Chondrocyte (in vitro differentiated cells): Measurements from ENCODE around the gene TTC31. TPM values are rescaled to one million over a fixed set of nuclear protein-coding genes. Genes with fewer than 3 reads are reported as not detected.

ENCODE experiments used
- DNase-seq: peaks from one replicate; pipeline ENCODE4 v3.0.0; 2021; ENCODE audit warnings: mixed read lengths, low spot score
- H3K27ac Mint-ChIP-seq: one replicate; pipeline ENCODE4 v1.8.0; 2021; ENCODE audit warnings: mild to moderate bottlenecking, moderate library complexity, mixed read lengths; ENCODE audit not compliant: unreplicated experiment
- H3K27me3 Mint-ChIP-seq: 2 replicates; pipeline ENCODE4 v1.8.0; 2021; ENCODE audit warnings: low read depth, mixed read lengths
- H3K36me3 Mint-ChIP-seq: 2 replicates; pipeline ENCODE4 v1.8.0; 2021; ENCODE audit warnings: low read depth, mixed read lengths
- H3K4me1 Mint-ChIP-seq: 2 replicates; pipeline ENCODE4 v1.8.0; 2021; ENCODE audit warnings: low read depth, mild to moderate bottlenecking, mixed read lengths
- H3K4me3 Mint-ChIP-seq: one replicate; pipeline ENCODE4 v1.8.0; 2021; ENCODE audit warnings: mild to moderate bottlenecking, moderate library complexity, mixed read lengths; ENCODE audit not compliant: unreplicated experiment
- H3K9me3 Mint-ChIP-seq: 2 replicates; pipeline ENCODE4 v1.8.0; 2021; ENCODE audit warnings: low read depth, mixed read lengths
- CTCF ChIP-seq: fragments of 200-600 bp; sonication (generic); IDR thresholded peaks from 2 replicates; pipeline ENCODE4 v1.5.0; 2021; ENCODE audit warnings: antibody characterized with exemption, mild to moderate bottlenecking, moderate library complexity
- total RNA-seq: library from RNA; stranded (reverse); gene quantifications from 3 replicates; pipeline ENCODE4 v1.2.1, GENCODE V29; 2021

The TTC31 gene
- total RNA-seq, 1 donor from 2014 or later: 18.1 TPM

GRCh38 chr2:74515981-74516633, 33.2 kb downstream of the TTC31 start:
- Mint-ChIP-seq H3K36me3 (no peaks in the 10 kb centered on the region), H3K9me3 (no peaks in the 10 kb centered on the region), H3K4me1 (peaks cover 7% of the 10 kb centered on the region), H3K4me3 (peak overlapping the region; percentile 52), H3K27me3 (peaks cover 76% of the 10 kb centered on the region), H3K27ac (no peak overlapping the region)
- peak; percentile 91 for DNase-seq
- no peak for TF ChIP-seq CTCF

- Mint-ChIP-seq H3K36me3 (no peaks in the 10 kb centered on the region), H3K27ac (no peak overlapping the region), H3K4me3 (no peak overlapping the region), H3K27me3 (peaks cover 73% of the 10 kb centered on the region), H3K4me1 (peaks cover 7% of the 10 kb centered on the region), H3K9me3 (no peaks in the 10 kb centered on the region)
- TF ChIP-seq CTCF: no peak
- DNase-seq: no peak
Observed at GRCh38 chr2:74516650-74517049, 33.8 kb downstream of the TTC31 start.

GRCh38 chr2:74522516-74522915, 39.6 kb downstream of the TTC31 start:
- no peaks in the 10 kb centered on the region for H3K9me3 Mint-ChIP-seq
- peaks cover 15% of the 10 kb centered on the region for H3K36me3 Mint-ChIP-seq
- peaks cover 44% of the 10 kb centered on the region for H3K27me3 Mint-ChIP-seq
- H3K27ac Mint-ChIP-seq: no peak overlapping the region
- peaks cover 3% of the 10 kb centered on the region for H3K4me1 Mint-ChIP-seq
- H3K4me3 Mint-ChIP-seq: no peak overlapping the region
- DNase-seq: peak; percentile 24
- no peak for TF ChIP-seq CTCF

- peaks cover 18% of the 10 kb centered on the region for H3K4me1 Mint-ChIP-seq
- peak; percentile 73 for DNase-seq
- H3K27me3 Mint-ChIP-seq: peaks cover 30% of the 10 kb centered on the region
- no peak overlapping the region for H3K4me3 Mint-ChIP-seq
- H3K27ac Mint-ChIP-seq: no peak overlapping the region
- H3K36me3 Mint-ChIP-seq: peaks cover 18% of the 10 kb centered on the region
- no peaks in the 10 kb centered on the region for H3K9me3 Mint-ChIP-seq
- TF ChIP-seq CTCF: no peak
Observed at GRCh38 chr2:74524005-74524404, 41.1 kb downstream of the TTC31 start.

- TF ChIP-seq CTCF: no peak
- Mint-ChIP-seq H3K36me3 (peaks cover 19% of the 10 kb centered on the region), H3K4me3 (no peak overlapping the region), H3K9me3 (no peaks in the 10 kb centered on the region), H3K4me1 (peaks cover 19% of the 10 kb centered on the region), H3K27me3 (peaks cover 19% of the 10 kb centered on the region), H3K27ac (no peak overlapping the region)
- peak; percentile 72 for DNase-seq
Observed at GRCh38 chr2:74524955-74525716, 42.3 kb downstream of the TTC31 start.
